ENCODE measurements around the gene NDUFV2. TPM values are rescaled to one million over a fixed set of nuclear protein-coding genes. Genes with fewer than 3 reads are reported as not detected.

The NDUFV2 gene
- total RNA-seq, 1 donor from 2014 or later: 80.5 TPM

DNA sequence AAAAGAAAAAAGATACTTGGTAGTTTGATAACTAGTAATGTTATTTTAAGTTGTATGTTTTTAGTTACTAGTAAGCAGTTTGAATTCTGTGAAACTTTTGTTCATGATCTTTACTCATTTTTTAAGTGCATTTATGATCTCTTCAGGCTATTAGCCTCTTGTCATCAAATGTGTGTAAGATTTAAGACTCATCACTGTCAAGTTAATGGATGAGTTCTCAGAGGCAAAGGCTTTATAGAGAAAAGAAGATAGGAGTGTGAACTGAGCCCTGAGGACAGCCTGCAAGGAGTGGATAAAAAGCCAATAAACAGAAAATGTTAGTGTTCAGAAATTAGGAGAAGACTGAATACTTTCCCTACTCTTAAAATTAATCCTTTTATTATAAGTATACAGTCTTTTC lies 13.5 kb downstream of the NDUFV2 start:
- H3K27ac Mint-ChIP-seq (ENCODE audit: unreplicated experiment): peak overlapping the region; percentile 91

GRCh38 chr18:9117980-9118841 lies 15.7 kb downstream of the NDUFV2 start:
- Mint-ChIP-seq H3K27me3 (ENCODE audit: low read depth) (no peaks in the 10 kb centered on the region), H3K36me3 (ENCODE audit: low read depth) (peaks cover 2% of the 10 kb centered on the region), H3K9me3 (ENCODE audit: low read depth) (no peaks in the 10 kb centered on the region), H3K27ac (ENCODE audit: unreplicated experiment) (peak overlapping the region; percentile 91), H3K4me3 (ENCODE audit: unreplicated experiment) (no peak overlapping the region), H3K4me1 (ENCODE audit: low read depth) (peaks cover 52% of the 10 kb centered on the region)
- TF ChIP-seq CTCF (IDR thresholded peaks at IDR 0.05): no peak
- DNase-seq (ENCODE audit: low spot score): no peak

More for the DNA sequence above, 13.5 kb downstream of the NDUFV2 start:
- Mint-ChIP-seq H3K9me3 (ENCODE audit: low read depth) (no peaks in the 10 kb centered on the region), H3K4me1 (ENCODE audit: low read depth) (peaks cover 58% of the 10 kb centered on the region), H3K36me3 (ENCODE audit: low read depth) (peaks cover 2% of the 10 kb centered on the region), H3K27me3 (ENCODE audit: low read depth) (no peaks in the 10 kb centered on the region), H3K4me3 (ENCODE audit: unreplicated experiment) (no peak overlapping the region)
- no peak for DNase-seq (ENCODE audit: low spot score)
- no peak for TF ChIP-seq CTCF (IDR thresholded peaks at IDR 0.05)

- no peak for TF ChIP-seq CTCF (IDR thresholded peaks at IDR 0.05)
- peaks cover 47% of the 10 kb centered on the region for H3K4me1 Mint-ChIP-seq (ENCODE audit: low read depth)
- H3K27me3 Mint-ChIP-seq (ENCODE audit: low read depth): no peaks in the 10 kb centered on the region
- peaks cover 7% of the 10 kb centered on the region for H3K36me3 Mint-ChIP-seq (ENCODE audit: low read depth)
- no peak for DNase-seq (ENCODE audit: low spot score)
- H3K4me3 Mint-ChIP-seq (ENCODE audit: unreplicated experiment): no peak overlapping the region
- H3K9me3 Mint-ChIP-seq (ENCODE audit: low read depth): no peaks in the 10 kb centered on the region
- no peak overlapping the region for H3K27ac Mint-ChIP-seq (ENCODE audit: unreplicated experiment)
Measured at GRCh38 chr18:9120796-9121195, 18.3 kb downstream of the NDUFV2 start.

DNA sequence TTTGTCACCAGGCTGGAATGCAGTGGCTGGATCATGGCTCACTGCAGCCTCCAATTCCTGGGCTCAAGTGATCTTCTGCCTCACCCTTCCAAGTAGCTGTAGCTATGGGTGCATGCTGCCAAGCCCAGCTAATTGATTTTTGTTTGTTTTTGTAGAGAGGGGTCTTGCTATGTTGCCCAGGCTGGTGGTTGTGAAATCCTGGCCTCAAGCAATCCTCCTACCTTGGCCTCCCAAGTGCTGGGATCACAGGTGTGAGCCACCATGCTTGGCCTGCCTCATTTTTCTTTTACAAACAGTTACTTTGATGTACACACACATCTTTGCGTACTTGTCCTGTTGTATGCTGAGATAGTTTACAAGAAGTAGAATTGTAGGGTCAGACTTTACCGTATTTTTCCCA lies 21.0 kb downstream of the NDUFV2 start:
- Mint-ChIP-seq H3K27me3 (ENCODE audit: low read depth) (no peaks in the 10 kb centered on the region), H3K4me1 (ENCODE audit: low read depth) (peaks cover 24% of the 10 kb centered on the region), H3K36me3 (ENCODE audit: low read depth) (peaks cover 15% of the 10 kb centered on the region), H3K4me3 (ENCODE audit: unreplicated experiment) (no peak overlapping the region), H3K27ac (ENCODE audit: unreplicated experiment) (no peak overlapping the region), H3K9me3 (ENCODE audit: low read depth) (no peaks in the 10 kb centered on the region)
- no peak for DNase-seq (ENCODE audit: low spot score)
- no peak for TF ChIP-seq CTCF (IDR thresholded peaks at IDR 0.05)

GRCh38 chr18:9124824-9125223 lies 22.3 kb downstream of the NDUFV2 start:
- DNase-seq (ENCODE audit: low spot score): no peak
- Mint-ChIP-seq H3K36me3 (ENCODE audit: low read depth) (peaks cover 19% of the 10 kb centered on the region), H3K9me3 (ENCODE audit: low read depth) (no peaks in the 10 kb centered on the region), H3K4me3 (ENCODE audit: unreplicated experiment) (no peak overlapping the region), H3K27ac (ENCODE audit: unreplicated experiment) (no peak overlapping the region), H3K27me3 (ENCODE audit: low read depth) (no peaks in the 10 kb centered on the region), H3K4me1 (ENCODE audit: low read depth) (peaks cover 19% of the 10 kb centered on the region)
- no peak for TF ChIP-seq CTCF (IDR thresholded peaks at IDR 0.05)
